IPS-20b (cell line): Measurements from ENCODE around the gene EPHB2.
"Not testable (repeated sequence)": the region's sequence is repeated elsewhere in the genome, so short reads cannot be mapped to it uniquely, and the experiment has no call there.

Experiments used
- H3K27ac ChIP-seq: one replicate; pipeline ENCODE4 v1.5.1; 2013; ENCODE audit warnings: low read length
- H3K27me3 ChIP-seq: 2 replicates; pipeline ENCODE4 v1.6.1; 2013; ENCODE audit warnings: mild to moderate bottlenecking, low read length, inconsistent platforms; ENCODE audit not compliant: insufficient read depth
- H3K36me3 ChIP-seq: 2 replicates; pipeline ENCODE4 v1.6.1; 2013; ENCODE audit warnings: low read depth, mild to moderate bottlenecking, inconsistent platforms, low read length, moderate library complexity; ENCODE audit not compliant: insufficient read depth
- H3K4me1 ChIP-seq: 2 replicates; pipeline ENCODE4 v1.6.1; 2013; ENCODE audit warnings: mild to moderate bottlenecking, control low read depth, inconsistent platforms, low read length, moderate library complexity; ENCODE audit not compliant: insufficient read depth
- H3K4me3 ChIP-seq: 2 replicates; pipeline ENCODE4 v1.5.1; 2013; ENCODE audit warnings: mild to moderate bottlenecking, low read length, inconsistent platforms
- H3K9ac ChIP-seq: 2 replicates; pipeline ENCODE4 v1.6.1; 2013; ENCODE audit warnings: low read depth, mild to moderate bottlenecking, inconsistent platforms, low read length, moderate library complexity
- H3K9me3 ChIP-seq: 2 replicates; pipeline ENCODE4 v1.6.1; 2013; ENCODE audit warnings: mild to moderate bottlenecking, low read depth, low read length, inconsistent platforms; ENCODE audit not compliant: insufficient read depth

Gene EPHB2

DNA sequence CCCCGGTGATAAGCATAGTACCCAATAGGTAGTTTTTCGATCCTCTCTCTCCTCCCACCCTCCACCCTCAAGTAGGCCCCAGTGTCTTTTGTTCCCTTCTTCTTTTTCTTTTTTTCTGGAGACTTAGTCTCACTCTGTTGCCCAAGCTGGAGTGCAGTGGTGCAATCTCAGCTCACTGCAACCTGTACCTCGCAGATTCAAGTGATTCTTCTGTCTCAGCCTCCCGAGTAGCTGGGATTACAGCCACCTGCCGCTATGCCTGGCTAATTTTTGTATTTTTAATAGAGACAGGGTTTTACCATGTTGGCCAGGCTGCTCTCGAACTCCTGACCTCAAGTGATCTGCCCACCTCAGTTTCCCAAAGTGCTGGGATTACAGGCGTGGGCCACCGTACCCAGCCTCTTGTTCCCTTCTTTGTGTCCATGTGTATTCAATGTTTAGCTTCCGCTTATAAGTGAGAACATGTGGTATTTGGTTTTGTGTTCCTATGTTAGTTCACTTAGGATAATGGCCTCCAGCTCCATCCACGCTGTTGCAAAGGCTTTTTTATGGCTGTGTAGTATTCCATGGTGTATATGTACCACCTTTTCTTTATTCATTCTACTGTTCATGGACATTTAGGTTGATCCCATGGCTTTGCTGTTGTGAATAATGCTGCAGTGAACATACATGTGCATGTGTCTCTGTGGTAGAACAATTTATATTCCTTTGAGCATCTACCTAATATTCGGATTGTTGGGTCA is 133.0 kb downstream of the EPHB2 start:
- not testable (repeated sequence) for H3K9ac ChIP-seq, H3K4me1 ChIP-seq, H3K36me3 ChIP-seq, H3K9me3 ChIP-seq, H3K27ac ChIP-seq, H3K27me3 ChIP-seq, H3K4me3 ChIP-seq

DNA sequence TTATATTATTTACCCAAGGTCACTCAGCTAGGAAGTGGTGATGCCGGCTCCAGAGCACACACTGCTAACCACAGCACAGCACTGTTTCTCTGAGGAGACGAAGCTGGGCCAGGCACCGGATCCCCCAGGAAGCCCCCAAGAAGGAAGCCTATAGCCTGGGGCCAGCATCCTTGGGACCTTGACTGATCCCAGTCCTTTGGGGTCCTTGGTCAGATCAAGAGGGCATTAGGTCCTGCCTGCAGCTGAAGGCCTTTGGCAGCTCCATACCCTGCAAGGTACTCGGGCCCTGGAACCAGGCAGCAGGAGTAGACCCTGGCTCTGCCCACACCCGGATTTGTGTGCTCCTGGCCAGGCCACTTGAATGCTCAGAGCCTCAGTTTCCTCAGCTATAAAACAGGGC is 134.0 kb downstream of the EPHB2 start:
- Histone ChIP-seq H3K27ac (no peak overlapping the region), H3K4me1 (no peaks in the 10 kb centered on the region), H3K9me3 (no peaks in the 10 kb centered on the region), H3K27me3 (no peaks in the 10 kb centered on the region), H3K4me3 (no peak overlapping the region), H3K36me3 (no peaks in the 10 kb centered on the region), H3K9ac (no peak overlapping the region)

DNA sequence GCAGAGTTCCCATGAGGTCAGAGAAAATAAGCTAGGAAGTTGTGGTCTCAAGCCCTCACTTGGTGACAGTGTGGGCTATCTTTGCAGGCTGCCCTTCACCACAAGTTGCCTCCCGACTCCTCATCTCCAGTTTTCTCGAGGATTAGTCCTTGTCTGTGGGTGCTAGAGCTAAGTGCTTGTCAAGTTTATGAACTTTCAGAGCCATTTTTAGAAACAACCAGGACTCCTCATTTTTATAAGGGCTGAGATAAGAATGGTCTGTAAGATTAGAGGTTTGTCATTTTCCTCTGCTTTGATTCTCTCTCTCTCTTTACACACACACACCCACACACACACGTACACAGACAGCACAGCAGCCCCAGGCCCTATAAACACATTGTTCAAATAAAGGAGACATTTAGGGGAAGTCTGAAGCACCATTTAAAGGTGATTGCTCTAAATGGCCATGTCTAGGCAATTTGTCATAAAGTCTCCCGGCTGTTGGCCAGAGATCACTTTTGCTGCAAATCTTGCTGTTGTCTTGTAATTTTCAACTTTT is 134.8 kb downstream of the EPHB2 start:
- no peak overlapping the region for H3K9ac ChIP-seq
- H3K4me1 ChIP-seq = no peaks in the 10 kb centered on the region
- H3K4me3 ChIP-seq = no peak overlapping the region
- no peak overlapping the region for H3K27ac ChIP-seq
- H3K27me3 ChIP-seq = no peaks in the 10 kb centered on the region
- no peaks in the 10 kb centered on the region for H3K9me3 ChIP-seq
- no peaks in the 10 kb centered on the region for H3K36me3 ChIP-seq

DNA sequence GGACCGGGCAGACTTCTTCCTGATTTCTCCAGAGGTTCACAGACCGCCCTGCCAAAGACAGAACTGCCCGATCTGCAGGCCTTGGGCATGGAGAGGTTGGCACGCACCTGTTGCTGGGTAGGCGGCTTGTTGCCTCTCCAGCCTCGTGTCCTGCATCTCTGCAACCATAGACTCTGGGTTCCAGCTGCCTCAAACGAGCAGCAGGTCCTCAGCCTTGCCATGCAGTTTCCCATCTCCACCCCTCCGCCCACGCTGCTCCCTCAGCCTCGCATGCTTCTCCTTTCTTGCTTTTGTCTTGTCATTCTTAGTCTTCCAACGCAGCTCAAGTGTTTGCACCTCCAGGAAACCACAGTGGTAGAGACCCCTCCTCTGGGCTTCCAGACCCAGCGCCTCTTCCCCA is 135.8 kb downstream of the EPHB2 start:
- Histone ChIP-seq H3K27me3 (no peaks in the 10 kb centered on the region), H3K9me3 (no peaks in the 10 kb centered on the region), H3K27ac (no peak overlapping the region), H3K4me1 (no peaks in the 10 kb centered on the region), H3K36me3 (no peaks in the 10 kb centered on the region), H3K4me3 (no peak overlapping the region), H3K9ac (no peak overlapping the region)

DNA sequence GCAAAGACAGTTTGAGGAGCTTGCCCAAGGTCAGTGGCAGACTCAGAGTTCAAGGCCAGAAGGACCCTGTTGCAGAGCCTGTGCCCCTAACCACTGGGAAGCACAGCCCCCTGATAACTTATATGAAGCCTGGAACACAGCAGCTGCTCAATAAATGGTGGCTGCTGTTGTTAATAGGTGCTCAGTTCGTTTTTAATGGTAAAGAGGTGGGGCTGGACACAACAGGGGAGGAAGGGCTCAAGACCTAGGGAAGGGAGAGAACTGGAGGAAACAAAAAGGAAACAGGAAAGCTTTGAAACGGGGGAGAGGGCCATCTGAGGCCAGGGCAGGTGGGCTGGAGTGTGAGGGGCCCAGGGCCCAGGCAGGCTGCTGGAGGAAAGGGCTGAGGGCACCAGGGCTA is 136.6 kb downstream of the EPHB2 start:
- Histone ChIP-seq H3K9me3 (no peaks in the 10 kb centered on the region), H3K27me3 (no peaks in the 10 kb centered on the region), H3K9ac (no peak overlapping the region), H3K4me1 (no peaks in the 10 kb centered on the region; the same call in 1 of the 2 replicates), H3K27ac (no peak overlapping the region), H3K4me3 (no peak overlapping the region), H3K36me3 (no peaks in the 10 kb centered on the region)

DNA sequence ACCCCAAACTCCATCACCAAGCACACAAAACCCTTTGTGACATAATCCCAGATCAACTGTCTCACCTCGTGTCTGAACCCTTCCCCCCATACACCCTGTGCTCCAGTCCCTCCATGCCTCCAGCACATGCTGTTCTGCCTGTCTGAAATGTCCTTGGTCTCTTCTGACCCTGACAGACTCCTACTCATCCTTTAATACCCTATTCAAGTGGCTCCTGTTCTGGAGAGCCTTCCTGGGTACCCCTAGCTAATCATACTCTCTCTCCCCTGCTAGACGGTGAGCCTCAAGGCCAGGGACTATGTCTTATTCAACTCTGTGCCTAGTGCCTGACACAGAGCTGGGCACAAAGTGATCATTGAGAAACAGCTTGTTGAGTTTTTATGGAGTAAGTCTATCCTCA is 137.1 kb downstream of the EPHB2 start:
- H3K9ac ChIP-seq = no peak overlapping the region
- H3K4me3 ChIP-seq = no peak overlapping the region
- H3K27ac ChIP-seq = no peak overlapping the region
- H3K4me1 ChIP-seq = no peaks in the 10 kb centered on the region; the same call in 1 of the 2 replicates
- H3K9me3 ChIP-seq = no peaks in the 10 kb centered on the region
- no peaks in the 10 kb centered on the region for H3K36me3 ChIP-seq
- H3K27me3 ChIP-seq = no peaks in the 10 kb centered on the region

DNA sequence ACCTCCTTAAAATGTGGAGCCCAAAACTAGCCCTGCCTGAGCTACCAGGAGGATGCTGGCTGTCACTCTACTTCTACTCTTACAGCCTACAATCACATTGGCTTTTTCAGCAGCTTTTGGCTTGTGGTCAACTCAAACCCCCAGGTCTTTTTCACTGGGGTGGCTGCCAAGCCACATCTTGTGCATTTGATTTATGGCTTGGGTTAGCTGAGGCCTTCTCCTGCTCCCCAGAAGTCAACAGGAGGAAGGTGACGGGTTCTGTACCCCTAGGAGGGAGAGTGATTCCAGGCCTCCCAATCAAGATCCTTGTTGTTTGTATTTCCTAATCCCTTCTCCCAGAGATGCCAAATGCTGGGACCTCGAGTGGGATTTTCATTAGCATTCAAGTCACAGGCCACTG is 137.8 kb downstream of the EPHB2 start:
- H3K27me3 ChIP-seq = no peaks in the 10 kb centered on the region
- no peak overlapping the region; the same call in 1 of the 2 replicates for H3K9ac ChIP-seq
- H3K9me3 ChIP-seq = no peaks in the 10 kb centered on the region
- no peaks in the 10 kb centered on the region for H3K36me3 ChIP-seq
- no peaks in the 10 kb centered on the region; the same call in 1 of the 2 replicates for H3K4me1 ChIP-seq
- no peak overlapping the region for H3K4me3 ChIP-seq
- H3K27ac ChIP-seq = no peak overlapping the region

DNA sequence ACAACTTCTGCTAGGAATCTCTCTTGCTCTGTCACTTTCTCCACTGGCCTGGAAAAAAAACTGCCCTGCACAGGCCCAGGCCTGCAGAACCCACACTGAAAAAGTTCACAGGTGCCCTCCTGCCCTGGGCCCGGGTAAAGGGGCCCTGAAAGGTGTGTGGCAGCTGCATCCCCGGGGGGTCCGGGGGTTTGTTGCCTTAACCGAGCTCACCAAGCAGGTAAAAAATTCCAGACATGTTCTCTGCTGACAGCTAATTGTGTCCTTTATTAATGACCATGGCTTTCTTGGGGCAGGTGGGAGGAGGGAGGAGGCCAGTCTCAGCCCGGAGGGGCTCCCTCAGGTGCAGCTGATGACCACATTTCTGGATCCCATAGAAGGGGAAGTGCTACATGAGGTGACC is 139.1 kb downstream of the EPHB2 start:
- Histone ChIP-seq H3K27me3 (no peaks in the 10 kb centered on the region), H3K9ac (no peak overlapping the region), H3K36me3 (no peaks in the 10 kb centered on the region), H3K4me1 (no peaks in the 10 kb centered on the region; the same call in 1 of the 2 replicates), H3K9me3 (no peaks in the 10 kb centered on the region), H3K4me3 (no peak overlapping the region), H3K27ac (no peak overlapping the region)

DNA sequence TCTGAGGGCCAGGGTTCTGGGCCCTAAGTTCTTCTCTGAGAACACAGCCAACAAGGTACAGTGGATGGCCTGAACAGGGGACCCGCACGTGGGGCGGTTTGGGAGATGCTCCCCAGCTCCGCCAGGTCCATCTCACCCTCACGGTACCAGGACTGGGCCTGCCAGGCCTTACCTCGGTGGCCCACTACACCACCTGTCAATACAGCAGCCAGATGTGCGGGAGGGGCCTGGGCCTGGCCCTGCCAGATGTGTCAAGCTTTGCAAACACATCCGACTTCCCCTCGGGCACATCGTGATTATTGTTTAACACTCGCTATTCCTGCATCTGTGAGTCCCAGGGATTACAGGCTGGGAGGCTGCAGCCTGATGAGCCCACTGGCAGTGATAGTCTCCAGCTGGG is 139.6 kb downstream of the EPHB2 start:
- Histone ChIP-seq H3K9ac (no peak overlapping the region), H3K4me1 (peaks cover 3% of the 10 kb centered on the region; the same call in 1 of the 2 replicates), H3K36me3 (no peaks in the 10 kb centered on the region), H3K9me3 (no peaks in the 10 kb centered on the region), H3K4me3 (no peak overlapping the region), H3K27ac (no peak overlapping the region), H3K27me3 (no peaks in the 10 kb centered on the region)

DNA sequence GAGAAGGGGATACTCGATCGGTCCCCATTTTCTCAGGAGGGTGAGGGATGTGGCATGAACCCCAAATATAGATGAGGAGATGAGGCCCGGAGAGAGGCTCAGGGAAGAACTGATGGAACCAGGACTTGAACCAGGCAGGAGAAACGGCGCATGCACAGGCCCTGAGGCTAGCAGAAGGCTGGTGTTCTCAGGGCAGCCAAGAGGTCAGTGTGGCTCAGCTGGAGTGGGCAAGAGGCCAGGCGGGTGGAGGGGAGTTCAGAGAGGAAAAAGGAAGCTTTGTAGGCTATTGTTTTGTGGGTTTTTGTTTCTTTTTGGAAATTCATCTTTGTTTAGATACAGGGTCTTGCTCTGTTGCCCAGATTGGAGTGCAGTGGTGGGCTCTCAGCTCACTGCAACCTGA is 140.0 kb downstream of the EPHB2 start:
- no peaks in the 10 kb centered on the region for H3K27me3 ChIP-seq
- H3K4me1 ChIP-seq = peaks cover 4% of the 10 kb centered on the region; the same call in 1 of the 2 replicates
- H3K9ac ChIP-seq = no peak overlapping the region
- H3K9me3 ChIP-seq = no peaks in the 10 kb centered on the region
- no peaks in the 10 kb centered on the region for H3K36me3 ChIP-seq
- no peak overlapping the region for H3K4me3 ChIP-seq
- H3K27ac ChIP-seq = no peak overlapping the region

DNA sequence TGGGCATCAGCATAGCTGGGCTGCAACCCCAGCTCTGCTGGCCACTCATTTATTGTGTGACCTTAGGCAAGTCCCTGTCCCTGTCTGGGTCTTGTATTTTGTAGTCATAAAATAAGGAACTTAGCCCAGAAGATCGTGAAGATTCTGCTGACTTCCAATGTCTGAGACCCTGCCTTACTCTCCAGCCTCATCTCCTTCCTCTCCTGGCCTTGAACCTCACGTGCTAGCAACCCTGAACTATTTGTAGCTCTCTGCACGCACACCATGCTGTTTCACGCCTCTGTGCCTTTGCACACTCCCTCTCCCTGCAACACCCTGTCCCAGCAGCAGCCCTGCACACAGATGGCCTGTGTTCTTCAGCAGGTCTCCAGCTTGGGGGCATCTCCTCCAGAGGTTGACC is 140.9 kb downstream of the EPHB2 start:
- H3K9me3 ChIP-seq = no peaks in the 10 kb centered on the region
- H3K27me3 ChIP-seq = no peaks in the 10 kb centered on the region
- H3K27ac ChIP-seq = no peak overlapping the region
- no peak overlapping the region for H3K9ac ChIP-seq
- no peaks in the 10 kb centered on the region for H3K36me3 ChIP-seq
- peaks cover 4% of the 10 kb centered on the region; the same call in 1 of the 2 replicates for H3K4me1 ChIP-seq
- H3K4me3 ChIP-seq = no peak overlapping the region

DNA sequence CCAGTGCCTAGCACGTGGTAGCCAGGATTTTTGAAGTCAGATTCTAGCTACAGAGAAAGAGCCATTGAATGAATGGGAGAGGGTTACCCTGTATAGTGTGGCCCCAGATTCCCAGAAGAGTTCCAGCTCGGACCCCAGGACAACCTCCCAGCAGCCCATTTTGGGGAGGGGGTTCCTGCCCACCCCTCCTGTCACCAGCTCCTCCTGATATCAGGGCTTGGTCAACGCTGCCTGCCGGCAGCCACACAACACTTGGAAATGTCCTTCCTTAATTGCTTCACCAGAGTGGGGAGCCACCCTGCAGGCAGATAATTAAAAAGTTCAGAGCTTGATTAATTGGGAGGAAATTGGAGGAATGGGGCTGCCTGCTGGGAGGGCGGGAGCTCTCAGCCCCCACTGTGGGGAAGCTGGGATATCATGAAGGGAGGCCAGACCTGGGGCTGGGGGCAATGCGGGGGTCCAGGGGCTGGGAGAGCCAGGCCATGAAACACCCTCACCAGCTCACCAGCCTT is 141.6 kb downstream of the EPHB2 start:
- Histone ChIP-seq H3K9ac (no peak overlapping the region), H3K27me3 (no peaks in the 10 kb centered on the region), H3K27ac (no peak overlapping the region), H3K9me3 (no peaks in the 10 kb centered on the region), H3K4me3 (no peak overlapping the region), H3K4me1 (peaks cover 4% of the 10 kb centered on the region; the same call in 1 of the 2 replicates), H3K36me3 (no peaks in the 10 kb centered on the region)
